GM21423 (cell line): ENCODE measurements around the gene LRCH1.
A peak's percentile ranks its signal among the peaks of the same experiment; 100 is the strongest.

Experiments used
- ATAC-seq: cut with Tn5 transposase; IDR thresholded peaks from one replicate; pipeline ENCODE4 v1.9.1; 2021; ENCODE audit warnings: mild to moderate bottlenecking, moderate library complexity; ENCODE audit not compliant: unreplicated experiment

LRCH1 gene

DNA sequence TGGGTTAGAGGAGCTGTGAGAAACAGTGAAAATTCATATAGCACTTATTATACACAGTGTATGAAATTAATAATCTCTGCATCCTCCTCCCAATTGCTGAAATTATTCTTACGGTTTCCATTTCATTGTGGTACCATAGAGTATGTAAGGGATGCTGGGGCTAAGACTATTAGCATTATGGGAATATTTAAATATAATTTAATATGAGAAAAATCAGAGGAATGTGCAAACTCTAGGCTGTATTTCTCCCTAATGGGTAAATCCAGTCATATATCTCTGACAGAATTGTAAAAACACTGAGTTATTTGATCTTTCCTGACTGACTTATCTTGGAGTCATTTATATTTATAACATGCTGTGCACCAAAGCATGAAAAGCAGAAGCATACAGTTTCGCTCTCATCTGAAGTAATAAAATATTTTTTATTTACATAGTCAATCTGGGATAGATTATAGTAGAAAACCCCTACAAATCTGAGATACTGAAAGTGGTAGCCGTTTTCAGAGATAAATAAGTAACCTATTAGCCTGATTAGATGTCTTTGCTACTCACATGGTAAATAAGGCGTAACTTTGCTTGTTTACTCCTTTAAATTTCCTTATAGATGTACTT, 34.9 kb downstream of the LRCH1 start:
- ATAC-seq = peak; percentile 56

DNA sequence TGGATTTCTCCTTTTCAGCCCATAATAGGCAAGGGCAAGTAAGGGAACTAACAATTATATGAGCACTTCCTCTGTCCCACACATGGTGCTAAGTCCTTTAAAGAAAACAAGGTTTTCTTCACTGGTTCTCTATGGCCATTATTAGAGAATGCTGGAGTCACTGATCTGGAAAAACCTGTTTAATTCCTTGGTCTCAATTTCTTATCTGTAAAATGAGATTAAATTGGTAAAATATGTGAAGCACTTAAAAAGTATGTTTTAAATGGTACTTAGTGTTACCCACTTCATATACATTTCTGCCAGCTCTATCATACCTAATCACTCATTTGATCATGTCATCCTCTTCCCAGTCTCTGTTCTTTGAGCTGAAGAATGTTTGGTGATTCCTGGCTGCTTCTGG, 39.4 kb downstream of the LRCH1 start:
- ATAC-seq = no peak

- ATAC-seq = peak; percentile 33
Measured at GRCh38 chr13:46593398-46593797, 40.4 kb downstream of the LRCH1 start.

DNA sequence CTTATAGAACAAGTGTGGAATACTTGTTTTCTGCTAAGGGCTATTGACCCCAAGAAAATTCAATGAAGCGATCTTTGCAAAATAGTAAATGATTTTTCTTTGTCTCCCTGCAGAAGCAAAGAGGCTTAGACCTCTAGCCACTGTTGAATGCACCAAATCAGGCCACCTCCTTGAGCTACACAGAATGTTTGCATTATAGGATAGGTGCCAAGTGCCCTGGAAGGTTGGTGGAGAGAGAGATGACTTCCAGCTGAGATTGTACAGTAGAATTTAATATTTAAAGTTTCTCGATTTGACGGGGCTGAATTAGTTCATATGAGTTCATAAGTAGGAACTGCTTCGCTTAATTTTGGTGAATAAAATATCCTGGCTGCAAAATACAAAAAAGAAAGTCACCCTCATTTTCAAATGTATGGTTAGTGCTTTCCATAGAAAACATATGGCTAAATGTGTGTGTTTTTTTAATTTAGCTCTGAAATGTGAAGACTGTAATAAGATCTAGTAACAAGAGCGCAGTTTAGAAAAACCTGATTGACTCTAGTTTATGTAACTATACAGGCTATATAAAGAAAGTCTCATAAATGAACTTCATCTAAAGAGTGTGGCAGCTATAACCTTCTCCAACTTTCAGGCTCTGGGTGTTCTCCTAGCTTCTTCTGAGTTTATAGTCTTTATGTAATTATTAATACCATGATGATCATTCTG, 41.6 kb downstream of the LRCH1 start:
- no peak for ATAC-seq

DNA sequence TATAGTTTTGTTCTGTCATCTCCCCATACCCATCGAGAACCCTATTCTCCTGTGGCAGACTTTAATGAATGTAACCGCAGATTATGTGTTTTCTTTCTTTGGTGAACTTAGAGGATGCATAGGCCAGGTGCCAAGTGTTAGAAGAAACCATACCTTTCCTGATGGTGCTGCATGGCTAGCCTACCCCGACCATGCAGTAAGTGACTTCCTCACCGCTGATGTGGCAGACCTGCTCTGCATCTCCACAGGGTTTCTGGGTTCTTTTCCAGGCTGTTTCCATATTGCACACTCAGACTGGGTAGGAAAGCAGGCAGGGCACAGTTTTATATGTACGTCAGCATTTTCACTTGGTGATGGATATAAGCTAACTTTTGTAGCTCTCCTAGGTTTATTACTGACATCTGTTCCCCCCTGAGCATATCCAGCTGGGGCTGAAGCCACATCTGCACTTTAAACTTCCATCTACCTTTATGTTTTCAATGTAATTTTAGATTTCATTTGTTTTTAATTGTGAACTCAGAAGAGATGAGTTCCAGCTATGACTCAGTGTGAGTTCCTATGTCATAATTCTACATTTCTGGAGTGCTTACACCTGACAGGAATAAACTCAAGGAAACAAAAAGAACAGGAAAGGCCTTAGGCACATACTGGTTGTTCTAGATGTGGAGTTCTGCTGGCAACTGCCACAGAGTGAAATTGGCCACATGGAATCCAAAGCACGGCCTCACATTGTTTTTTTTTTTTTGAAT, 42.3 kb downstream of the LRCH1 start:
- peak; percentile 57 for ATAC-seq

DNA sequence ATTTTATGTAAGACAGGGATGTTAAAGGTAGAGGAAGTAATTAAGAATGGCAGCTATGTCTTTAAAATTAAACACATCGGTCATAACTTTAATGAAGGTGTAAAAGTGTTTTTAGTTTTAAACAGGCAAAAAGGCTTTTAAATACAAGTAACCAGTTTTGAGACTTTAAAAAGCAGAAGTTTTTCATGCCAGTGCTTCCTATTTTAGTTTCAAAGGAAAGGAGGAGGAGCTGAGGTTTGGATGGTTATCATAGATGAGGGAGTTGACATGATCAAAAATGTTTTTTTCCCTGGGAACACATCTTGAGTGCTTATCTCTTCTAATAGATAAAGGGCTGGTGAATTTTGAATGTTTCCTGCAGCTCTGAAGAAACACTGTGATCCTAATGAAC, 42.9 kb downstream of the LRCH1 start:
- no peak for ATAC-seq

DNA sequence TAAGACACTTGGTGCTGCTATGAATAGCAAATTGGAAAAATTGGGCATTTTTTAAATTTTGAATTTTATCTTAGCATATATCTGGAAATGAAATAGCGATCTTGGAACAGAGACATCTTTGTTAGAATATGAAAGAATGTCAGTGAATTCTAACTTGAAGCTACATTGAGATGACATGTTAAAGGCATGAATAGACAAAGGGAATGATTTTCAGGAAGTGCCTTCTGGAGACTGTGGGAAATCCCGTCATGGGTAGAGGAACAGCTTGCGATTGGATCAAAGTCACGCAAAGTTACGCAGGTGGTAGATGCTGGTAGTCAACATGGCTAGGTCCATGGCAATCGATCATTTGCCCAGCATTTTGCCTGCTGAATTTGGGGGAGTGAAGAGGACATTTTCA, 43.5 kb downstream of the LRCH1 start:
- ATAC-seq = no peak

- peak; percentile 37 for ATAC-seq
Measured at GRCh38 chr13:46598140-46598819, 45.3 kb downstream of the LRCH1 start.

DNA sequence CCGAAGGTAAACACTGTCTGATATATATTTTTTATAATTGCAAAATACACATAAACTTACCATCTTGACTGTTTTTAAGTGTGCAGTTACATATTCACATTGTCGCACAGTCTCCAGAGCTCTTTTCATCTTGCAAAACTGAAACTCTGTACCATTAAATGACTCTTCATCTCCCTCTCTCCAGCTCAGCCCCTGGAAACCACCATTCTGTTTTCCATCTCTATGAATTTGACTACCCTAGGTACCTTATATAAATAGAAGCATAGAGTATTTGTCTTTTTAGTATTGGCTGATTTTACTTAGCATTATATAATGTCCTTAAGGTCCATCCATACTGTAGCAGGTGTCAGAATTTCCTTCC, 45.8 kb downstream of the LRCH1 start:
- ATAC-seq = peak; percentile 29

- no peak for ATAC-seq
Measured at GRCh38 chr13:46600943-46601311, 48.0 kb downstream of the LRCH1 start.

- ATAC-seq = no peak
Measured at GRCh38 chr13:46602531-46602930, 49.6 kb downstream of the LRCH1 start.

- no peak for ATAC-seq
Measured at GRCh38 chr13:46603165-46603603, 50.2 kb downstream of the LRCH1 start.

DNA sequence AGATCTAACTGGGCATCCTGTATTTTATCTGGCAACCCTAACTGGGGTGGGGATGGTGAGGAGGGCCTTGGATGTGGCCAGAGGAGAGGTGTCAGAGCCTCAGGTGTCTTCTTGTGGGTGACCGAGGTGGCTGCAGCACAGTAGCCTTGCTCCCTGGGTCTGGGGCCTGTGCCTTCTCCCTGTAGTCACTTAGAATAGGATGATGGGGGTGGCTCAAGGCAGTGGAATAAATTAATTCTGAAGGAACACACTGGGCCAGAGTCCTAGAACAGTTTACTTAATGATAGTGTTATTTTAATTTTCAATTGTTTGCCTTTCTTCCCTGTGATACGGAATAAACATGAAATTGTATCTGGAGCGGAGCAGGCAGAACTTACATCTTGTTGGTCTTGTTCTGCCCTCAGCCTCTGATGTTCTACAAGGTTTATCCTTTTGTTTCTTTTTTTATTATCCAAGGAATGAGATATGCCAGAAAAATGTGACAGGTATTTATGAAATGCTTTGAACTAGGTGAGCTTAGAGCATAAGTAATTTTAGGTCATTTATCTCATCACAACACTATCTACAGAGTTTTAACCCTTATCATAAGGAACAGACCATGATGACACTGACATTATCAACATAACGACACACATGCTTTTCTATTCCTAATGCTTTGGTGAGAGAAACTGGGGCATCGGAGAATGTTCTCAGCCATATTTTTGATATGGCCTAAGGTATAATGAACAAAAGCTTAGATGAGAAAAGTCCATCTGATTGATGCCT, 51.4 kb downstream of the LRCH1 start:
- ATAC-seq = no peak

- ATAC-seq = no peak
Measured at GRCh38 chr13:46605076-46605824, 52.3 kb downstream of the LRCH1 start.

- peak; percentile 34 for ATAC-seq
Measured at GRCh38 chr13:46605825-46606554, 53.0 kb downstream of the LRCH1 start.

GRCh38 chr13:46606970-46607369, 54.0 kb downstream of the LRCH1 start:
- no peak for ATAC-seq

- peak; percentile 47 for ATAC-seq
Measured at GRCh38 chr13:46607768-46608564, 55.0 kb downstream of the LRCH1 start.

DNA sequence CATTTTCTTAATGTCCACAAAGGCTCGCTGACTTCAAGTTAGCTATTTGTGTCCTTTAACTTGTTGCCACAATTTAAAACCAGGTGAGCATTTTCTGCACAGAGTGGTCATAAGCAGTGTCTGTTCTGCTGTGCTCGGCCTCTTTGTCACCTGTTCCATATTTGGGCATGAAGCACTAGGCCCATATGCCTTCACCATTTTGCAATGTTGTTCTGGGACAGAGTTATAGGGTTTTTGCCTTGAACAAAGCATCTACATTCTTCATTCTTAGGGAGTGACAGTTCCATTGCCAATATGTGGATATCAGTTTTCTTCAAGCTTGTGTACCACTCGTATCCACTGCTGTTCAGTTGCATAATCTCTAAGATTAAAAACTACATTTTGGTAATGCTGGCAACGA, 56.1 kb downstream of the LRCH1 start:
- ATAC-seq = no peak

DNA sequence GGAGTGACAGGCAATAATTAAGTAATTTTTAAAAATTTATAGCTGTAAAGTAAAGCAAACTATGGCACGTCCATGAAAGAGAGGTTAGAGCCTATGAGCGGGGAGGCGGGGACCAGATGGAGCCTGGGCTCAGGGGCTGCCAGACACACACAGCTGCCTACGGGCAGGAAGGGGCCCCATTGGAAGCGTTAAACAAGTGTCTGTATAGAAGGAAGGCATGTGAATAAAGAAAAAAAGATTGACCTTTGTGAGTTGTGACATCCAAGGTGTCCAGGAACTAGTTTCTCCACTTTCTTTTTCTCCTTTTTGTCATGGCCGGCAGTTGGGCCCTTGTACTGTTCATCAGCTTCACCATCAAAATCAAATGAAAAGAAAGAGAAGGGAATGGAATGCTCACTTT, 56.8 kb downstream of the LRCH1 start:
- no peak for ATAC-seq
